WTC11 (cell line): ENCODE measurements around the gene WSCD2. TPM values are rescaled to one million over a fixed set of nuclear protein-coding genes. Genes with fewer than 3 reads are reported as not detected.

Source experiments
- ATAC-seq: fragments of 200-7000 bp; cut with Tn5 transposase; 2 replicates; pipeline ENCODE4 v1.10.0; 2021; ENCODE audit warnings: mild to moderate bottlenecking, moderate library complexity
- CTCF ChIA-PET: fragments of 300-600 bp; sonication (Branson Sonifier 250); formaldehyde crosslinking; loops from one replicate; lab custom pipeline; 2021; ENCODE audit warnings: antibody characterized with exemption; lab: Charles Lee
- POLR2A ChIA-PET: fragments of 350-600 bp; sonication (Branson Sonifier 250); formaldehyde crosslinking; loops from one replicate; lab custom pipeline; 2021; ENCODE audit warnings: antibody characterized with exemption; lab: Charles Lee
- DNase-seq: peaks from one replicate; pipeline ENCODE4 v3.0.0; 2021; ENCODE audit warnings: low spot score
- H3K27ac Mint-ChIP-seq: 2 replicates; pipeline ENCODE4 v1.8.0; 2021; ENCODE audit warnings: mixed read lengths
- H3K27me3 Mint-ChIP-seq: 2 replicates; pipeline ENCODE4 v1.8.0; 2021; ENCODE audit warnings: low read depth, mild to moderate bottlenecking, moderate library complexity, mixed read lengths
- H3K36me3 Mint-ChIP-seq: 2 replicates; pipeline ENCODE4 v1.8.0; 2021; ENCODE audit warnings: mixed read lengths
- H3K4me1 Mint-ChIP-seq: 2 replicates; pipeline ENCODE4 v1.8.0; 2022; ENCODE audit warnings: mixed read lengths
- H3K4me3 Mint-ChIP-seq: 2 replicates; pipeline ENCODE4 v1.8.0; 2021; ENCODE audit warnings: mild to moderate bottlenecking, moderate library complexity, mixed read lengths
- H3K9me3 Mint-ChIP-seq: 2 replicates; pipeline ENCODE4 v1.8.0; 2021; ENCODE audit warnings: mixed read lengths
- AFF4 ChIP-seq: sonication (generic); formaldehyde crosslinking; IDR thresholded peaks from 2 replicates; pipeline ENCODE4 v1.8.1; 2023; ENCODE audit warnings: mild to moderate bottlenecking, missing genetic modification reagents, borderline replicate concordance
- AR ChIP-seq: fragments of 250-450 bp; sonication (Bioruptor Pico); IDR thresholded peaks from 2 replicates; pipeline ENCODE4 v1.9.0; 2021; ENCODE audit warnings: mild to moderate bottlenecking
- ATF3 ChIP-seq: sonication (generic); formaldehyde crosslinking; conservative IDR thresholded peaks from 2 replicates; pipeline ENCODE4 v1.8.1; 2022; ENCODE audit warnings: mild to moderate bottlenecking, missing genetic modification reagents
- CREM ChIP-seq: sonication (generic); formaldehyde crosslinking; IDR thresholded peaks from 2 replicates; pipeline ENCODE4 v1.8.1; 2022; ENCODE audit warnings: mild to moderate bottlenecking, missing genetic modification reagents, moderate library complexity
- E2F1 ChIP-seq: sonication (generic); formaldehyde crosslinking; IDR thresholded peaks from 2 replicates; pipeline ENCODE4 v1.8.0; 2022; ENCODE audit warnings: mild to moderate bottlenecking, missing genetic modification reagents
- ELF4 ChIP-seq: sonication (generic); formaldehyde crosslinking; IDR thresholded peaks from 2 replicates; pipeline ENCODE4 v1.8.1; 2022; ENCODE audit warnings: low read depth, mild to moderate bottlenecking, moderate library complexity, missing genetic modification reagents
- FOXP4 ChIP-seq: sonication (generic); formaldehyde crosslinking; IDR thresholded peaks from 2 replicates; pipeline ENCODE4 v1.8.0; 2022; ENCODE audit warnings: mild to moderate bottlenecking, missing genetic modification reagents
- GABPB1 ChIP-seq: sonication (generic); formaldehyde crosslinking; IDR thresholded peaks from 2 replicates; pipeline ENCODE4 v1.8.1; 2023; ENCODE audit warnings: mild to moderate bottlenecking, missing genetic modification reagents
- IRF1 ChIP-seq: sonication (generic); formaldehyde crosslinking; IDR thresholded peaks from 2 replicates; pipeline ENCODE4 v1.8.0; 2023; ENCODE audit warnings: missing genetic modification reagents
- JUN ChIP-seq: sonication (generic); formaldehyde crosslinking; IDR thresholded peaks from 2 replicates; pipeline ENCODE4 v1.8.0; 2023; ENCODE audit warnings: mild to moderate bottlenecking, missing genetic modification reagents
- MLX ChIP-seq: sonication (generic); formaldehyde crosslinking; IDR thresholded peaks from 2 replicates; pipeline ENCODE4 v1.8.1; 2023; ENCODE audit warnings: mild to moderate bottlenecking, missing genetic modification reagents, moderate library complexity
- MXD4 ChIP-seq: fragments of 250-450 bp; sonication (Bioruptor Pico); IDR thresholded peaks from 2 replicates; pipeline ENCODE4 v1.8.0; 2021; ENCODE audit warnings: mild to moderate bottlenecking, moderate library complexity, borderline replicate concordance
- NR2C2 ChIP-seq: sonication (generic); formaldehyde crosslinking; IDR thresholded peaks from 2 replicates; pipeline ENCODE4 v1.8.0; 2022; ENCODE audit warnings: mild to moderate bottlenecking, missing genetic modification reagents
- OVOL2 ChIP-seq: fragments of 250-450 bp; sonication (Bioruptor Pico); IDR thresholded peaks from 2 replicates; pipeline ENCODE4 v1.9.0; 2021; ENCODE audit warnings: mild to moderate bottlenecking, borderline replicate concordance
- PRDM15 ChIP-seq: sonication (generic); formaldehyde crosslinking; IDR thresholded peaks from 2 replicates; pipeline ENCODE4 v1.8.0; 2022; ENCODE audit warnings: missing genetic modification reagents
- RORB ChIP-seq: fragments of 250-450 bp; sonication (Bioruptor Pico); IDR thresholded peaks from 2 replicates; pipeline ENCODE4 v1.9.0; 2021; ENCODE audit warnings: mild to moderate bottlenecking
- SMAD4 ChIP-seq: sonication (generic); formaldehyde crosslinking; IDR thresholded peaks from 2 replicates; pipeline ENCODE4 v1.8.0; 2022; ENCODE audit warnings: mild to moderate bottlenecking, missing genetic modification reagents
- TCF7 ChIP-seq: sonication (generic); formaldehyde crosslinking; IDR thresholded peaks from 2 replicates; pipeline ENCODE4 v1.8.0; 2022; ENCODE audit warnings: mild to moderate bottlenecking, low read depth, missing genetic modification reagents, moderate library complexity
- ZNF138 ChIP-seq: sonication (generic); formaldehyde crosslinking; conservative IDR thresholded peaks from 2 replicates; pipeline ENCODE4 v1.8.1; 2022; ENCODE audit warnings: mild to moderate bottlenecking, moderate library complexity, missing genetic modification reagents
- ZSCAN18 ChIP-seq: fragments of 250-450 bp; sonication (Bioruptor Pico); IDR thresholded peaks from 2 replicates; pipeline ENCODE4 v2.1.2; 2022; ENCODE audit warnings: mild to moderate bottlenecking, moderate library complexity
- total RNA-seq: library from RNA; stranded (reverse); gene quantifications from 3 replicates; pipeline ENCODE4 v1.2.3, GENCODE V29; 2021

Gene WSCD2
- total RNA-seq, 1 experiment from 2014 or later, result 1.1 TPM

- TF ChIP-seq PRDM15 (CRISPR knock-in tag) (no peak), SMAD4 (no peak), AR (CRISPR knock-in tag) (no peak), E2F1 (no peak), TCF7 (no peak), MLX (no peak), IRF1 (no peak), CREM (CRISPR knock-in tag) (no peak), GABPB1 (CRISPR knock-in tag) (no peak), MXD4 (CRISPR knock-in tag) (no peak), ELF4 (CRISPR knock-in tag) (no peak)
Measured at GRCh38 chr12:108282160-108282559, 153.1 kb downstream of the WSCD2 start (continued).

- POLR2A ChIA-PET, result no interaction called here
- no peak overlapping the region for H3K4me3 Mint-ChIP-seq
- H3K36me3 Mint-ChIP-seq, result no peaks in the 10 kb centered on the region
- H3K4me1 Mint-ChIP-seq, result peaks cover 44% of the 10 kb centered on the region
- DNase-seq (no peak), ATAC-seq (no peak)
- H3K27me3 Mint-ChIP-seq, result no peaks in the 10 kb centered on the region
- peaks cover 4% of the 10 kb centered on the region; the same call in 1 of the 2 replicates for H3K9me3 Mint-ChIP-seq
- CTCF ChIA-PET, result no interaction called here
- no peak overlapping the region; the same call in 1 of the 2 replicates for H3K27ac Mint-ChIP-seq
- TF ChIP-seq ZSCAN18 (CRISPR knock-in tag) (no peak), OVOL2 (CRISPR knock-in tag) (no peak), AFF4 (CRISPR knock-in tag) (no peak), ATF3 (CRISPR knock-in tag) (no peak), FOXP4 (CRISPR knock-in tag) (no peak), RORB (no peak), ZNF138 (no peak), NR2C2 (CRISPR knock-in tag) (no peak), JUN (CRISPR knock-in tag) (no peak)
Measured at GRCh38 chr12:108282676-108283075, 153.6 kb downstream of the WSCD2 start.
